ENCODE data around the gene NTHL1.
A peak's percentile ranks its signal among the peaks of the same experiment; 100 is the strongest.

- TF ChIP-seq MAX (IDR thresholded peaks at IDR 0.05) (peak; percentile 48), NFIC (IDR thresholded peaks at IDR 0.05) (no peak), FOXM1 (IDR thresholded peaks at IDR 0.05; ENCODE audit: borderline replicate concordance, low read depth) (no peak), TAF1 (IDR thresholded peaks at IDR 0.05; ENCODE audit: low read depth) (no peak), YY1 (IDR thresholded peaks at IDR 0.05; ENCODE audit: low read depth) (no peak), RAD21 (IDR thresholded peaks at IDR 0.05; ENCODE audit: low read depth) (no peak), EP300 (IDR thresholded peaks at IDR 0.05; ENCODE audit: borderline replicate concordance) (peak; percentile 42; the same call in 1 of the 2 replicates), CEBPB (IDR thresholded peaks at IDR 0.05) (no peak), EGR1 (IDR thresholded peaks at IDR 0.05) (no peak), ZBTB7A (IDR thresholded peaks at IDR 0.05; ENCODE audit: low read depth) (peak; percentile 50; the same call in 1 of the 2 replicates), CREB1 (IDR thresholded peaks at IDR 0.05; ENCODE audit: low read depth) (no peak), TCF12 (IDR thresholded peaks at IDR 0.05; ENCODE audit: low read depth) (peak; percentile 48)
- TF ChIP-seq, protein P1, sequence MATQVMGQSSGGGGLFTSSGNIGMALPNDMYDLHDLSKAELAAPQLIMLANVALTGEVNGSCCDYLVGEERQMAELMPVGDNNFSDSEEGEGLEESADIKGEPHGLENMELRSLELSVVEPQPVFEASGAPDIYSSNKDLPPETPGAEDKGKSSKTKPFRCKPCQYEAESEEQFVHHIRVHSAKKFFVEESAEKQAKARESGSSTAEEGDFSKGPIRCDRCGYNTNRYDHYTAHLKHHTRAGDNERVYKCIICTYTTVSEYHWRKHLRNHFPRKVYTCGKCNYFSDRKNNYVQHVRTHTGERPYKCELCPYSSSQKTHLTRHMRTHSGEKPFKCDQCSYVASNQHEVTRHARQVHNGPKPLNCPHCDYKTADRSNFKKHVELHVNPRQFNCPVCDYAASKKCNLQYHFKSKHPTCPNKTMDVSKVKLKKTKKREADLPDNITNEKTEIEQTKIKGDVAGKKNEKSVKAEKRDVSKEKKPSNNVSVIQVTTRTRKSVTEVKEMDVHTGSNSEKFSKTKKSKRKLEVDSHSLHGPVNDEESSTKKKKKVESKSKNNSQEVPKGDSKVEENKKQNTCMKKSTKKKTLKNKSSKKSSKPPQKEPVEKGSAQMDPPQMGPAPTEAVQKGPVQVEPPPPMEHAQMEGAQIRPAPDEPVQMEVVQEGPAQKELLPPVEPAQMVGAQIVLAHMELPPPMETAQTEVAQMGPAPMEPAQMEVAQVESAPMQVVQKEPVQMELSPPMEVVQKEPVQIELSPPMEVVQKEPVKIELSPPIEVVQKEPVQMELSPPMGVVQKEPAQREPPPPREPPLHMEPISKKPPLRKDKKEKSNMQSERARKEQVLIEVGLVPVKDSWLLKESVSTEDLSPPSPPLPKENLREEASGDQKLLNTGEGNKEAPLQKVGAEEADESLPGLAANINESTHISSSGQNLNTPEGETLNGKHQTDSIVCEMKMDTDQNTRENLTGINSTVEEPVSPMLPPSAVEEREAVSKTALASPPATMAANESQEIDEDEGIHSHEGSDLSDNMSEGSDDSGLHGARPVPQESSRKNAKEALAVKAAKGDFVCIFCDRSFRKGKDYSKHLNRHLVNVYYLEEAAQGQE (IDR thresholded peaks at IDR 0.05; ENCODE audit: low read depth) = no peak
- TF ChIP-seq, protein P2, sequence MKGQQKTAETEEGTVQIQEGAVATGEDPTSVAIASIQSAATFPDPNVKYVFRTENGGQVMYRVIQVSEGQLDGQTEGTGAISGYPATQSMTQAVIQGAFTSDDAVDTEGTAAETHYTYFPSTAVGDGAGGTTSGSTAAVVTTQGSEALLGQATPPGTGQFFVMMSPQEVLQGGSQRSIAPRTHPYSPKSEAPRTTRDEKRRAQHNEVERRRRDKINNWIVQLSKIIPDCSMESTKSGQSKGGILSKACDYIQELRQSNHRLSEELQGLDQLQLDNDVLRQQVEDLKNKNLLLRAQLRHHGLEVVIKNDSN (IDR thresholded peaks at IDR 0.05) = no peak
Measured at GRCh38 chr16:2030036-2030435, 17.6 kb downstream of the NTHL1 start.

All from Ishikawa (cell line).